Loucy (cell line): ENCODE measurements around the gene WWC1.

Source experiments
- H2AFZ ChIP-seq: fragments of 200-600 bp; sonication (generic); 2 replicates; pipeline ENCODE4 v1.6.0; 2016; ENCODE audit warnings: antibody characterized with exemption, mild to moderate bottlenecking, low read length, moderate library complexity
- H3F3A ChIP-seq: fragments of 200-600 bp; 2 replicates; pipeline ENCODE4 v1.6.0; 2016; ENCODE audit warnings: antibody characterized with exemption, low read depth, mild to moderate bottlenecking
- H3K27me3 ChIP-seq: fragments of 200-600 bp; sonication (generic); 2 replicates; pipeline ENCODE4 v1.6.1; 2014; ENCODE audit warnings: low read length, mild to moderate bottlenecking; ENCODE audit not compliant: insufficient read depth, poor library complexity, severe bottlenecking
- H3K36me3 ChIP-seq: fragments of 200-600 bp; sonication (generic); 2 replicates; pipeline ENCODE4 v1.6.1; 2016; ENCODE audit warnings: low read length; ENCODE audit not compliant: insufficient read depth
- H3K4me1 ChIP-seq: fragments of 200-600 bp; sonication (generic); 2 replicates; pipeline ENCODE4 v1.5.1; 2014; ENCODE audit warnings: low read length, mild to moderate bottlenecking; ENCODE audit not compliant: insufficient read depth, poor library complexity, severe bottlenecking
- H3K4me2 ChIP-seq: fragments of 200-600 bp; sonication (generic); 2 replicates; pipeline ENCODE4 v1.6.0; 2014; ENCODE audit warnings: antibody characterized with exemption, low read length, low read depth, mild to moderate bottlenecking; ENCODE audit not compliant: poor library complexity, severe bottlenecking
- H3K4me3 ChIP-seq: fragments of 200-600 bp; sonication (generic); 2 replicates; pipeline ENCODE4 v1.5.1; 2014; ENCODE audit warnings: low read length, mild to moderate bottlenecking, mixed read lengths; ENCODE audit not compliant: poor library complexity, severe bottlenecking
- H3K79me2 ChIP-seq: fragments of 200-600 bp; sonication (generic); 2 replicates; pipeline ENCODE4 v1.6.1; 2014; ENCODE audit warnings: low read length; ENCODE audit not compliant: insufficient read depth
- H3K9ac ChIP-seq: fragments of 200-600 bp; sonication (generic); 2 replicates; pipeline ENCODE4 v1.6.0; 2014; ENCODE audit warnings: mild to moderate bottlenecking, low read depth, low read length, moderate library complexity; ENCODE audit not compliant: poor library complexity, severe bottlenecking
- H3K9me2 ChIP-seq: fragments of 200-600 bp; sonication (generic); replicated peaks from 2 replicates; pipeline ENCODE4 v1.6.1; 2016; ENCODE audit warnings: low read depth, low read length, mixed read lengths
- H3K9me3 ChIP-seq: fragments of 200-600 bp; sonication (generic); 2 replicates; pipeline ENCODE4 v1.6.1; 2014; ENCODE audit warnings: mild to moderate bottlenecking, antibody characterized with exemption, low read length, low read depth; ENCODE audit not compliant: insufficient read depth
- H4K20me1 ChIP-seq: fragments of 200-600 bp; sonication (generic); 2 replicates; pipeline ENCODE4 v1.6.0; 2014; ENCODE audit warnings: antibody characterized with exemption, low read length, mild to moderate bottlenecking; ENCODE audit not compliant: insufficient read depth, poor library complexity, severe bottlenecking
- CTCF ChIP-seq: fragments of 200-600 bp; sonication (generic); conservative IDR thresholded peaks from 2 replicates; pipeline ENCODE4 v1.5.1; 2014; ENCODE audit warnings: mild to moderate bottlenecking, antibody characterized with exemption, low read length
- EZH2phosphoT487 ChIP-seq: fragments of 200-600 bp; IDR thresholded peaks from 2 replicates; pipeline ENCODE4 v1.6.1; 2018; ENCODE audit warnings: antibody characterized with exemption, mild to moderate bottlenecking, moderate library complexity, borderline replicate concordance

Gene WWC1

GRCh38 chr5:168266016-168266415 is 25.4 kb upstream of the WWC1 start:
- H3K4me3 ChIP-seq = no peak overlapping the region
- TF ChIP-seq EZH2phosphoT487 (no peak), CTCF (no peak)

GRCh38 chr5:168268949-168269936 is 22.2 kb upstream of the WWC1 start:
- H3K9me3 ChIP-seq = no peaks in the 10 kb centered on the region
- H3K9me2 ChIP-seq = no peaks in the 10 kb centered on the region
- TF ChIP-seq EZH2phosphoT487 = no peak
- TF ChIP-seq CTCF = peak; percentile 60
- H3K79me2 ChIP-seq = no peaks in the 10 kb centered on the region
- H2AFZ ChIP-seq = peak overlapping the region; percentile 81
- H3K36me3 ChIP-seq = no peaks in the 10 kb centered on the region
- H4K20me1 ChIP-seq = no peaks in the 10 kb centered on the region
- H3F3A ChIP-seq = no peaks in the 10 kb centered on the region
- H3K4me2 ChIP-seq = peak overlapping the region; percentile 59
- H3K4me3 ChIP-seq = peak overlapping the region; percentile 29
- no peaks in the 10 kb centered on the region for H3K27me3 ChIP-seq
- H3K4me1 ChIP-seq = peaks cover 4% of the 10 kb centered on the region
- H3K9ac ChIP-seq = no peak overlapping the region

More at GRCh38 chr5:168266016-168266415, 25.4 kb upstream of the WWC1 start:
- Histone ChIP-seq H3K9me3 (no peaks in the 10 kb centered on the region), H3K36me3 (no peaks in the 10 kb centered on the region), H2AFZ (no peak overlapping the region), H3F3A (no peaks in the 10 kb centered on the region), H3K4me2 (no peak overlapping the region), H3K9me2 (no peaks in the 10 kb centered on the region), H4K20me1 (no peaks in the 10 kb centered on the region), H3K79me2 (no peaks in the 10 kb centered on the region), H3K9ac (no peak overlapping the region), H3K4me1 (peaks cover 4% of the 10 kb centered on the region), H3K27me3 (peaks cover 7% of the 10 kb centered on the region)

GRCh38 chr5:168269937-168270330 is 21.5 kb upstream of the WWC1 start:
- H3K9me2 ChIP-seq = no peaks in the 10 kb centered on the region
- H4K20me1 ChIP-seq = no peaks in the 10 kb centered on the region
- peak overlapping the region; percentile 29 for H3K4me3 ChIP-seq
- H3K9me3 ChIP-seq = no peaks in the 10 kb centered on the region
- peaks cover 4% of the 10 kb centered on the region for H3K4me1 ChIP-seq
- H3K79me2 ChIP-seq = no peaks in the 10 kb centered on the region
- peak overlapping the region; percentile 81; the same call in 1 of the 2 replicates for H2AFZ ChIP-seq
- H3K9ac ChIP-seq = no peak overlapping the region
- no peaks in the 10 kb centered on the region for H3F3A ChIP-seq
- H3K36me3 ChIP-seq = no peaks in the 10 kb centered on the region
- no peaks in the 10 kb centered on the region for H3K27me3 ChIP-seq
- H3K4me2 ChIP-seq = peak overlapping the region; percentile 59
- TF ChIP-seq CTCF (no peak), EZH2phosphoT487 (no peak)
